Inflammatory macrophage treated with lipopolysaccharide for 1 hour (primary cell): Measurements from ENCODE around the gene LRRK2.
"Not testable (repeated sequence)": the region's sequence is repeated elsewhere in the genome, so short reads cannot be mapped to it uniquely, and the experiment has no call there.

Experiments
- DNase-seq, 2 donors: peaks; one replicate each; pipeline ENCODE4 v3.0.0-alpha.2; 2020 to 2022

Gene LRRK2

DNA sequence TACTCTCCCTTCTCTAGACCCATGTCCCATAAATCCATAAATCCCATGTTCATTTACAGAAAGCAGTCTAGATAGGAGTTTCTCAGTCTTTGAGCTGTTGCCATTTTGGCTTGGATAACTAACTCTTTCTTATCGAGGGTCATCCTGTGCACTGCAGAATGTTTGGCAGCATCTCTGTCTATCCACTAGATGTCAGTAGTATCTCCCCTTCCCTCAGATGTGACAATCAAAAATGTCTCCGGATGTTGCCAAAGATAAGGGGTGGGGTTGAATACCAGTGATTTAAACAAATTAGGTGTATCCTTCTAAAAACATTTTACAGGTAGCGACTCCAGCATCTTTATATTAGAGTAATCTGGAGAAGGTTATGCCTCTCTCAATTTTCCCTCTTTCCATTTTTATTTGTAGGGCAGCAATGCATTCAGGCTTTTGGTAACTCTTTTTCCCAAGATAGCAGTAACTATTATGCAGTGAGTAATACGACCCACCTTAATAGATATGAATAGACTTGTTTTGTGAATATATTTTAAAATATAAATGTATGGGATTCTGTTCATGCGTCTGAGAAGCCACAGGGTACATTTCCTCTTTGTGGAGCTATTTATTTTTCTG is 100.7 kb downstream of the LRRK2 start:
- DNase-seq = peak; percentile 6 to 28

DNA sequence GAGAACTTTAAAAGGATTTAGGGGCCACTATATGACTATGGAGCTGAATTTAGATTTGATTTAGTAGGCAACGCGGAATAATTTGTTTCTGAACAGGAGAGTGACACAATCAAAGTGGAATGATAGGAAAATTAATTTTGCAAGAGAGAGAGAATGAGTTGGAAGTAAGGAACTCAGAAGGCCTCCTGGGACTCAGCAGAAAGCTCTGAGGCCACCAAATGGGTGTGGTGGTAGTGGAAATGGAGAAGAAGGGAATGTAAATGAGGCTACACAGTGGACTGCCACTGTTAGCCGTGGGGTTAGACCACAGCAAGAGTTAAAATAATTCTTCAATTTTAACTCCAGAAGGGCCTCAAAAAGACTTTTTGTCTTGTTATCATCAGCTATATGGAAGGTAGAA is 102.7 kb downstream of the LRRK2 start:
- DNase-seq = no peak

DNA sequence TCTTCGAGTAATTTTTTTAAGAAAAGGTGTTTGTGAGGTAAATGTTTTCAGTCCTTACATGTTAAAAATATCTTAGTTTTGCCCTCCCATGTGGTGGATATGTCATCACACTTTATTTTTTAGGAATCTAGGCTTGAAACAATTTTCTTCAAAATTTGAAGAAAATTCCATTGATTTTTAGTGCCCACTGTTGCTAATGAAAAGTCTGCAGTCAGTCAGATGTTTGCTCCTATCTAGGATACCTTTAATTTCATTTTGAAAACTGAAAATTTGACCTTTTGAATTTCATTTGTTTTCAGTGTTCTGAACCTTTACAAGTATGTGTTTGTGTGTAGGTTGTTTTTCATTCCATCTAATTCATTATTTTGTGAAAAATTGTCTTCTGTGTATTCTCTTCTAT is 105.4 kb downstream of the LRRK2 start:
- no peak for DNase-seq

DNA sequence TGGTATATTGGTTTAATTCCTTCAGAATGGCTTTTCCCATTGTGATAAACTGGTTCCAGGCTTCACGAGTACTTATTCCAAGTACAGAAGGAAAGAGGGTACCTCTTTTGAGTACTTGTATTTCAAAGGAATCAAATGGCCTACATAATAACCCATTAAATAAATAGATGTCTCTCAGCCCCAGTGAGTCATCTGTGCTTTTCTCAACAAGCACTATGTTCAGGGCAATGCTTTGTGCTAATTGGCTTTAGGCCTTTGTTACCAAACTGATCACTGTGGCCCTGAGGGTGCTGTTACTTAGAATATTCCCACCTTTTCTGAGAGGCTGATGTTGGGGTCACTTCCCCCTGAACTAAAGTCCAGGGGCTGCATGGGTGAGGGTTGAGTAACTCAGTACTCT is 107.1 kb downstream of the LRRK2 start:
- peak in 1 of 2 donors; percentile 3 for DNase-seq

DNA sequence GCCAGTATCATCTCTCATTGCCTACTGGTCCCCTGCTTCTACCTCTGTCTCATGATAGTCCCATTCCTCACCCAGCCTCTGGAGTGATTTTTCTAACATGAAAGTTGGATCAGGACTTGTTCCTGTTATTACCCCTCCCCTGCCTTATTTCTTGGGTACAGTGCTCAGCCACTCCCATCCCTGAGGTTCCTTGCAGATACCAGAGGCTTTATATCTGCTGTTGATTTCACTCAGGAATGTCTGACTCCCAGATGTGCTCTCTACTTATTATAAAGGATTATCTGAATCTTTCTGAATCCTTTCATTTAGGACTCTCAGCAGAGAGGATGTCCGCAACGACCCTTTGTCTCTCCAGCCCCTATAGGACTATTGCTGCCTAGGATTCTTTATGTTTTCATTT is 111.2 kb downstream of the LRRK2 start:
- DNase-seq = no peak

DNA sequence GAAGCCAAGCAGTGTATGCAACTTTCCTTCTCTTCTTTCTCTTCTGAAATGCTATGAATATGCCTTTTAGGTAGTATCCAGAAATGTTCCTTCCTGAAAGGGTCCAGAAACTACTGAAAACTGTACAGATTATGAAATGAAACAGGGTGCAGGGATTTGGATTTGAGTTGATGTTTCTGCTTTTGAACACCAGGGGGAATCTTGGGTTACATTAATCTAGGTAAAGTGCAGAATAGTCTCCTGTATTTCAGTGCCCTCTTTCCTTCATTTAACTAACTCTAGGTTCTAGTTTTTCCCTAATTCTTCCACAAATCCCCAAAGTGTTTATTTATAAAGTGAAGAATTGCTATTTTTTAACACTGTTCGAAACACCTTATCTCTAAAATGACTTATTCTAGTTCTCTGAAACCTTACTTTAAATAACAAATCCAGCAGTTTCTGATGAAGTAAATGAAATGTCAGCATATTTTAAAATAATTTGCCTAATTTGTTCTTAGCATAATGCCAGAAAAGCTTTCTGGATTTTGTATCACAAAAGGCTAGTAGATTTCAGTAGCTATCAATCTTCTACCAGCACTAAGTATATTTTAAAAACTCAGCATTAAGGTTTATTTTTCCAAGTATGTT is 111.9 kb downstream of the LRRK2 start:
- peak in 1 of 2 donors; percentile 13 for DNase-seq

DNA sequence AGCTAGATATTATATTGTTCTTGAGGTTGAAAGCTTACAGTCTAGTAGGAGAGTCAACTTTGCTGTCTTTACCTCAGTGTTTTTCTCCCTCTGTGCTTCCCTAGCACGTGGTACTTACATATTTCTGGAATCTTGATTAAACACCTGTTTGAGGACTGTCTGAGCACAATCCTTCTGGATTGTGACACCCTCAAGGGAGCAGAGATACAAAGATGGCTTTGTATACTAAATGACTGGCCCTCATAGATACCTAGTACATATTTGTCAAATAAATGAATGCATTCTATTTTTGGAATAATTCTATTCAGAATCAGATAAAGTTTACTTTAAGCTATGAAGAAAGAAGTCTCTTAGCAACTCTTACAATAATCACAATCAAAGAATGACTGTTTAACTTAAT is 113.3 kb downstream of the LRRK2 start:
- DNase-seq = no peak

DNA sequence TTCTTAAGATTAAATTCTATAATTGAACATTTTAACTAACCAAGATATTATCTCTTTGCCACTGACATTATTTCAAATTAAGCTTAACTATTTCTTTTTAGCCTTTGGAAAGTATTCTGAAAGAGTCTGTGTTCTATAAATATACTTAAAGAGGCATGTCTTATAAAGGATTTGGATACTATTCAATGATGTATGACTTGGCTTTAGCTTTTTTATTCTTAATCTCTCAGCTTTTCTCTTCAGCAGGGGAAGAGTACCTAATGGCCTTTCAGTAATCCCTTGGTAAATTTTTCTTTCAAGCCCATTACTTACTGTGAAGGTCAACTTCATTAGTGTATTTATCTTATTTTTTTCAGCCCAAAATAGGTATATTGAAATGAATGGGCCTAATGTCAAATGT is 113.8 kb downstream of the LRRK2 start:
- DNase-seq = no peak

DNA sequence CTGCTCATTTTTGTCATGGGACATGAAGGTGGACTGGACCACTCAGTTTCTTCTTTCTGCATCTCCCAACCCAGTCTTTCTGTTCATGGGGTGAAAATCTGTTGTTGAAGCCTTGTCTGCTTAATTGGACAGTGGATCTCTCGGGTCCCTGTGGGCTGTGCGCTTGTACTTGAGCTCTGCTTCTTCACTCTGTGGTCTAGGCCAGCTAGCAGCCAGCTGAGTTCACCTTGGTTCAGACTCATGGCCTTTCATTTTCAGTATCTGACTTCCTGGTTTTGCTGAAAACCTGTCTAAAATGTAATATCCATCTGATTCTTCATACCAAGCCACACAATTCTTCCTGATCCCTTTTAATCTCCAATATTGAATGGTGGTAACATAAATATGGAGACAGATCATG is 117.2 kb downstream of the LRRK2 start:
- DNase-seq = no peak

DNA sequence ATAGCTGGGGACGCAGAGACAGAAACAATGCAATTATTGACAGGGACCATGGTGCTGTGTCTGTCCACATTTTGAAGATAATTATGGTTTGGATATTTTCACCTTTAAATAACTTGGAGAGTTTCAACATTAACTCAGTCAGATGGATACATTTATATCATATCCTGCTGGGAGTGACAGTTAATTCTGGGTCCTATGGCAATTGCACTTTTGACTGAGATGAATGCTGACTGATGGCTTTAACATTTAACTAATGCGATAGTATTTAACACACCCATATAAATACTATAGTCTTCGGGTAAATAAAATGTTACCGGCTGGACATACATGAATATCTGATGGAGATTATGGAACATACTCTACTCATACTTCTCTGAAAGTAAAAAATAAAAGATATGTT is 118.3 kb downstream of the LRRK2 start:
- DNase-seq = no peak

DNA sequence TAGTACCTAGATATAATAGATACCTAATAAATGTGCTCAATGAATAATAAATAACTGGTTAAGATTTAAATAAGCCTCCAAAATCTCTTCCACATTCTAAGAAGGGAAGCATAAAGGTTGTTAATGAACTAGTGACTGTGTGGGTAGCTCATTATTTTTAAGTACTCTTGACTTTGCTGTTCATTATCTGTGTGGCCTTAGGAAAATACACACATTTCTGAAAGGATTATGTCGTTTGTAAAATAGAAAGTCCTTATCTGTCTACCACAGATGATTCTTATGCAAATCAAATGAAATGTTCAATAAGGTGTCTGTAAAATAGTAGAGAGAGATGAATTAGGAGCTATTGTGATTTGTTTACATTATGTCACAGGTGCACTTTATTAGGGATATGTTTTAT is 119.5 kb downstream of the LRRK2 start:
- no peak for DNase-seq

DNA sequence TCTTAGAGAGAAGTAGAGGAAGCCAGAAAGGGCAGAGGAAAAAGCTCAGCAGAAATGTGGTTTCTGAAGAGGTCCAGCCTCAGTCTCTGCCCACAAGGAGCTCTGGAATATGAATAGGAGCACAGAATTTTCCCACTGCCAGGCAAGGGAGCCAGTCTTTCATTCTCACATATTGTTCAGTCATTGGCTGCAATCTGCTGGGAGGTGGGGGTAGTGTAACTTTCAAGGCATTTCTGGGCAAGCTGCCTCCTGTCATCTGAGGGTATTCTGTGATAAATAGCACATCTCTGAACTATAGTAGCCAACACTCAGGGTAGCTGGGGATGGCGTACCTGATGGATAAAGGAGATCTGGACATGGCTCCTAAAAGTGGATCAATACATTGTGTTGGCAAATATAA is 127.2 kb downstream of the LRRK2 start:
- no peak for DNase-seq

DNA sequence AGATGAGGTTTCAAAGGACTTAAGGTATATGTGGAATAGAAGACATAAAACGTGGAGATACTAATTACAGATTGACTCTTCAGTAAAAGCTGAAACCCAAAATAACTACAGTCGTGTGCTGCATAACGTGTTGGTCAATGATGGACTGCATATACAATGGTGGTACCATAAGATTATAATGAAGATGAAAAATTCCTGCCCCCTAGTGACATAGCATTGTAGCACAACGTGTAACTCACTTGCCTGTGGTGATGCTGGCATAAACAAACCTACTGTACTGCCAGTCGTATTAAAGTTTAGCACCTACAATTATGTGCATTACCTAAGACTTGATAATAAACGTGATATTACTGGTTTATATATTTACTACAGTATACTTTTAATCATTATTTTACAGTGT is 150.3 kb downstream of the LRRK2 start:
- DNase-seq = no peak

DNA sequence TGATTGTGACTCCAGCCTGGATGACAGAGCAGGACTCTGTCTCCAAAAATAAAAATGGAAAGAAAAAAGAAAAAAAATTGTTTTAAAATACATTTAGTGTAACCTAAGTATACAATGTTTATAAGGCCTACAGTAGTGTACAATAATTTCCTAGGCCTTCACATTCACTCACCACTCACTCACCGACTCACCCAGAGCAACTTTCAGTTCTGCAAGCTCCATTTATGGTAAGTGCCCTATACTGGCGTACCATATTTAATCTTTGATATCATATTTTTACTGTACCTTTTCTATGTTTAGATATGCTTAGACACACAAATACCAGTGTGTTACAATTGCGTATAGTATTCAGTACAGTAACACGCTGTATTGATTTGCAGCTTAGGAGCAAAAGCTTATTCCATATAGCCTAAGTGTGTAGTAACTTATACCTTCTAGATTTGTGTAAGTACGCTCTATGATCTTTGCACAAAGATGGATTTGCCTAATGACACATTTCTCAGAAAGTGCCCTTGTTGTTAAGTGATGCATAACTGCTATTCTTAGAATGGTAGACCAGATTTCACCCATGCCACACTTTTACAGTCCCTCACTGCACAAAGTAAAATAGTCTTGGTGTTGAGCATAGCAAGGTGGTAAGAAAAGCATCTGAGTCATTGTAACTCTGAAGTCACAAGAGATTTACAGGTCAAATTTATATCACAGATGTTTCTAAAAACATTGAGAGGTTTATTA is 151.9 kb downstream of the LRRK2 start:
- DNase-seq = no peak

DNA sequence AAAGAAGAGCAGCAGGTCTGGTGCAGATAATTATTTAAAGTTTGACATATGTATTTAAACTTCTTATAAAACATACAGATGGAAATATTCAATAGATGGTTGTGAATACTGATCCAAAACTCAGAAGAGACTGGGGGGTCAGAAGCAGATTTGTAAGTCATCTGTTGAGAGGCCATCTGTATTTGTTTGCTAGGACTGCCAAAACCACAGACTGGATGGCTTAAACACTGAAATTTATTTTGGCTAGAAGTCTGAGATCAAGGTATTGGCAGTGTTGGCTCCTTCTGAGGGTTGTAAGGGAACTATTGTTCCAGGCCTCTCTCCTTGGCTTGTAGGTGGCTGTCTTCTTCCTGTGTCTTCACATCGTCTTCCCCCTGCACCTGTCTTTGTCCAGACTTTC is 153.9 kb downstream of the LRRK2 start:
- DNase-seq = no peak

DNA sequence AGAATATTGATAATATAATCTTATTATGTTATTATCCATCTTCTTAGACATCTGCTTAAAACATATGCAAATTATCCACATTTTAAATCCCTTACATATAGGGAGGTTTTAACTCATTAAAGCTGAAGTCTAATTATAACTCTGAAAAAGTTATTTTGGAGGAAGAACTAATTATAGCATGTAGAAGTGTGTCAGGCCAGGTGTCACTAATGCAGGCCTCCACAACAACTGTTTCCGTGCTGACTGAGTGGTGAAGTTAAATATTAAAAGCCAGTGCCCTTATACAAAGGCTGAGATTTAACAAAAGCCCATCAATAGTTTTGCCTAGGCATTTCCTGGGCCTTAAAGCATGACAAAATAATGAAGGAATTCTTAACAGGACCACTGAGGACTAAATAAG is 157.4 kb downstream of the LRRK2 start:
- DNase-seq = no peak

DNA sequence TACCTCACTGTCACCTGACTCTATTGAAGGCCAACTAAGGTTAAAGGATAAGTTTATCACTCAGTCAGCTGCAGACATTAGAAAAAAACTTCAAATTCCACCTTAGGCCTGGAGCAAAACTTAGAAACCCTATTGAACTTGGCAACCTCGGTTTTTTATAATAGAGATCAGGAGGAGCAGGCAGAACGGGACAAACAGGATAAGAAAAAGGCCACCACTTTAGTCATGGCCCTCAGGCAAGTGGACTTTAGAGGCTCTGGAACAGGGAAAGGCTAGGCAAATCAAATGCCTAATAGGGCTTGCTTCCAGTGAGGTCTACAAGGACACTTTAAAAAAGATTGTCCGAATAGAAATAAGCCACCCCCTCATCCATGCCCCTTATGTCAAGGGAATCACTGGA is 162.5 kb downstream of the LRRK2 start:
- DNase-seq = not testable (repeated sequence)

DNA sequence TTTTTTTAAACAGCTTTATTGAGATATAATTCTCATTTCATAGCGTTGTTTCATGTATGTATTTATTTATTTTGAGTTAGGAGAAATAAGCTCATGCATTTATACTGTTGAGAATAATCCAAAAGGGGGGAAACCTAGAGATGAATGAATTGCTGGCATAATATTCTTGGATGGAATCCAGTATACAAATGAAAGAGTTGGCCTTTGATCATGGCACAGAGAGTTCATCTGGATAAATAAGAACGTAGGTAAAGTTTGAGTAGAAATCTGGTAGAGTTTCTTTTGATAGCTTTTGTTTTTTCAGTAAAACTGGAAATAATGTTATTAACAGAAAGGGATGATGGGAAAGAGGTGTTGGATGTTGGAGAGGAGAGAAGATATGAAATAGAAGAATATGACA is 166.2 kb downstream of the LRRK2 start:
- DNase-seq = no peak

DNA sequence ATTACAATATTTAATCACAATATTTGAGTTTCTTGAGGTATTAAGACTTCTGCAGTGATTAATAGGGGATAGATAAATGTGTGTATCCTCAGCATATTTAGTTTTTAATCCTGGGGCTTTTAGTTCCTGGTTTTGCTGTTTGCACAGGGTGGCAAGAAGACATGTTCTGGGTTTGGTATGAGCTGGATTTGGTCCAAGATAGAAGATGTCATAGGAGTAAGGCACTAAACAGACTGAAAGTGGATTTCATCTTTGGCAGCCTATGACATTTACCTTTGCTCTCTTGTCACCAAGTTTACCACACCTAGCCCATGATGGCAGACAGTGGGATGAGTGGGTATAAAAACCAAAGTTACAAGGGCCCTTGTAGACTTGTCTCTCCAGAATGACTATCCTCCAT is 168.2 kb downstream of the LRRK2 start:
- no peak for DNase-seq

DNA sequence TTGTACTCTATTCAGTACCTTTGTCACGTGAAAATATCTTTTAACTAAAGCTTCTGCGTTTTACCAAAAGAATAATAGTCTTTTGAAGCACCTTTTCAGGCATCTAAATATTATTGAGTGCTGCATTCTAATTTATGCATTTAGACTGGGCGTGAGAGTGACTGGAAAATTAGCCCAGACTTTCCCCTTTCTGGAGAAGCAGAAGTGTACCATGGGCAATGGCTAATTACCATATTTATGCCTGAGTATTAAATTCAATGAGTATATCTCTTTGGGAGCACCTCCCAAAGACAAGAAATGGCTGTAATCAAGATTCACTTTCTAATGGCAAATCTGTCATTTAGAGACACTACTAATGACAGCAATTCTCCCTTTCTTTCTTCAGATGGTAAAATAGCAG is 174.9 kb downstream of the LRRK2 start:
- DNase-seq = no peak

DNA sequence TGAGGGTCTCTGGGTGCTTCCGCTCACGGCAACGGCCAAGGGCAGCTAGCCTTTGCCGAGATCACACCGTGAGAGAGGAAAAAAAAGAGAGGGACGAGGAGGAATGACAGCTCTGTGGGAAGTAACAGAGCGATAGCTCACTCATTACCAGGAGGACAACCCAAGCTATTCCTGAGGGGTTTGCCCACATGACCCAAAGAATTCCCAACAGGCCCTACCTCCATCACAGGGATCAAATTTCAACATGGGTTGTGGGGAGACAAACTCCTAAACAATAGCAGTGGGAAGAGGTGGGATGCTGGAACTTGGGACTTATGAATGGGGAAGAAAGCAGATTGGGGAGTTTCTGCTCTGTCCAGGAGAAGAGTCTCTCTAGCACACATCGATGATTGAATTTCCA is 180.6 kb downstream of the LRRK2 start:
- DNase-seq = no peak
